Placental epithelial cell (primary cell): ENCODE results near the gene GUCA1A. TPM values are rescaled to one million over a fixed set of nuclear protein-coding genes. Genes with fewer than 3 reads are reported as not detected.

Experiments used
- total RNA-seq: library from RNA; depleted of rRNA; stranded (reverse); fragments of >200 nt; gene quantifications from 2 replicates; pipeline ENCODE4 v1.2.3, GENCODE V29; 2012

GUCA1A gene
- total RNA-seq: 2.2 and 8.2 TPM in 2 replicates

DNA sequence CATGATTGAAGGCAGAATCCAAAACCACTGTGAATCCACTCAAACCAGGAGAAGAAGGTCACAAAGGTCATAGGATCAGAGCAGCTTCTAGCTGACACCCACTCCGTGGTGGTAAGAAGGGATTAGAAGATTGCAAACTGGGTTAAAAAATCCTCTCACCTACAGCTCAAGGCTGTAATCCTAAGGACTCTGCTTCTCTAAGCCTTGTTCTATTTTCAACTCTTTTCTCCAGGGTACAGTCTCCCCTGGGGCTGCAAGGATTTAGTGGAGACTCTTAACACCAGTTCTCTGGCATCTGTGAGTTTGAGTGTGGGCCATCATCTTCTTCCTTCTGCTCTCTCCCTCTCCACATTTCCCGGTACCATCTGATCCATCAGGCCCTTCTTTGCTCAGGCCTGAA lies at the start of gene GUCA1A:
Gene GUCA1A, plus strand, starts transcription at position 264 of the 400 bp plus-strand sequence. CDS start 250 bp downstream, outside the sequence.

DNA sequence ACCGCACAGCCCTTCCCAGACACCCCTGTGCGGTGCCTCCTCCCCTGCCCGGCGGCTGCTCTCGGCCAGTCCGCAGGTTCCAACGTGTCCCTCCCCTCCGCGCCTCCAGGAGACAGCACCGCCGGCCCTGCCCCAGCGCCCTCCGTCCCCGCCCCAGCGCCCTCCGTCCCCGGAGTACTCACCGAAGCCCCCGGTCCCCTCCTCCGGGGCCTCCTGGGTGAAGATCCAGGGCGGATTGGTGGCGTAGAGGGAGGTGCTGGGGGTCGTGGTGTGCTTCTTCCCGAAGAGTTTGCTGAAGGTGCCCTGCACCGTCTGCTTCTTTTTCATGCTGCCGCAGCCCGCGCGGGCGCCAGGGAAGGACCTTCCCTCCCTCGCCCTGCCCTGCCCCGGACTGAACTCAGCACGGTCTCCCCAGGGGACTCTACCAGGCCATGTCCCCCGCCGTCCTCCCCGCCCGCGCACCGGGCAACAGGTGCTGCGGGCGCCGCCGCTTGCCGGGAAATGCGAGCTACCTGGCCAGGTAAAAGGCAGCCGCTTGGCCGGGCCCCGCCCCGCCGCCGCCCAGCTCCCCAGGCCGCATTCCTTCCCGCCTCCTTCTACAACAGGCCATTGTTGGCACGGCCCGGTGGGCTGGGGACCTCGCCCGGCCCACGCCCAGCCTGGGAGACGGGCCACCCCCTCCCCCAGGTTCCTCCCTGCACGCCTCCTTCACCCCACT lies 30.9 kb upstream of the GUCA1A start, which contains the start of gene C6orf132:
Gene C6orf132, minus strand, starts transcription at position 503 of the 718 bp plus-strand sequence. Its CDS starts 176 bp downstream, at position 327.

DNA sequence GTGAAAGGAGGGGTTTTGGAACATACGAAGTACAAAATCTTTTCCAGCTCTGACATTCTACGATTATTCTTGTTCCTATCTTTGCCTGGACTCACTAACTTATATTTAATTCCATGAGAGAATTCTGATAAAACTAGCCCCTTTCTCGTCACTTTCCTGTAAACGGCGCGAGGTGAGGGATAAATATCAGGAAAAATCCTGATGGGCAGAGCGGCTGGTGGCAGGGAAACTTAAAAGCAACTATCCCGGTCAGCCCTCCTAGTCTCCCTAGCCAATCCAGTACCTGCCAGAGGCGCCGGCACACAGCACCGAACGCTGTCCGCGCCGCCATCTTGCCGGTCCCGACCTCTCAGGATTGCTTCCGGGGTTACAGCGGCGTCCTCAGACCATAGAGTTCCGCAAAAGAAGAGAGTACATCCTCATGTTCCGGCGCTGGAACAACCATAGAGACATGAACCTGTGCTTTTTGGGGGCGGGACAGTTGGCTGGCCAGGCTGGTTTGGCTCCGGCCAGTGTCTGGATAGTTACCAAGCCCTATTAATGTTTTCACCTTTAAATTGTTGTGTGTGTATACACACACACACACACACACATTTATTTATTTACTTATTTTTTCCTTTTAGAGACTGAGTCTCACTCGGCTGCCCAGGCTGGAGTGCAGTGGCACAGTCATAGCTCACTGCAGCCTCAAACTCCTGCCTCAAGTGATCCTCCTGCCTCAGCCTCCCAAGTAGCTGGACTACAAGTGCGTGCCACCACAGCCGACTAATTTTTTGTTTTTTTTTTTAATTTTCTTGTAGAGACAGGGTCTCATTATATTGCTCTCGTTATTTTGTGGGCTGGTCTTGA lies 44.6 kb downstream of the GUCA1A start, which contains the start of gene MRPS10:
Gene MRPS10, minus strand, starts transcription at position 343 of the 849 bp plus-strand sequence. Its CDS starts 12 bp downstream, at position 331.

Other genes starting within 250 kb of the GUCA1A start
- gene CCND3, start 231.6 kb upstream of the GUCA1A start, total RNA-seq: 143 and 151 TPM in 2 replicates
- 30.6 and 30.7 TPM in 2 replicates for gene TAF8, start 122.8 kb upstream of the GUCA1A start, total RNA-seq
- gene C6orf132, start 30.7 kb upstream of the GUCA1A start, total RNA-seq: 9.8 and 19.8 TPM in 2 replicates
- not detected in 2 replicates for gene GUCA1B, start 21.6 kb downstream of the GUCA1A start, total RNA-seq
- gene MRPS10, start 44.5 kb downstream of the GUCA1A start, total RNA-seq: 19.6 and 35.5 TPM in 2 replicates